GM19372 (cell line): ENCODE data around the gene GKN1.

Source experiments
- ATAC-seq: cut with Tn5 transposase; IDR thresholded peaks from one replicate; pipeline ENCODE4 v1.9.1; 2021; ENCODE audit warnings: mild to moderate bottlenecking, low read depth, moderate library complexity; ENCODE audit not compliant: unreplicated experiment

GKN1 gene

GRCh38 chr2:68974251-68974650 is at the start of gene GKN1:
GKN1 (plus strand) TSS chr2:68974636; CDS start chr2:68974678, 42 bp downstream.
- no peak for ATAC-seq

- no peak for ATAC-seq
Observed at GRCh38 chr2:68925295-68925896, 49.0 kb upstream of the GKN1 start.

- no peak for ATAC-seq
Observed at GRCh38 chr2:68926796-68927195, 47.6 kb upstream of the GKN1 start.

GRCh38 chr2:68931149-68931711 is 43.2 kb upstream of the GKN1 start:
- no peak for ATAC-seq

- ATAC-seq = no peak
Observed at GRCh38 chr2:68931799-68932198, 42.6 kb upstream of the GKN1 start.

GRCh38 chr2:68932402-68932801 is 42.0 kb upstream of the GKN1 start:
- no peak for ATAC-seq

- ATAC-seq = no peak
Observed at GRCh38 chr2:68934021-68934420, 40.4 kb upstream of the GKN1 start.

GRCh38 chr2:68935471-68935870 is 39.0 kb upstream of the GKN1 start:
- ATAC-seq = no peak

- no peak for ATAC-seq
Observed at GRCh38 chr2:68936427-68936826, 38.0 kb upstream of the GKN1 start.

GRCh38 chr2:68936889-68937288 is 37.5 kb upstream of the GKN1 start:
- ATAC-seq = no peak

- no peak for ATAC-seq
Observed at GRCh38 chr2:68937346-68938055, 36.9 kb upstream of the GKN1 start.

- no peak for ATAC-seq
Observed at GRCh38 chr2:68938938-68939337, 35.5 kb upstream of the GKN1 start.

GRCh38 chr2:68939962-68940361 is 34.5 kb upstream of the GKN1 start:
- no peak for ATAC-seq

GRCh38 chr2:68940369-68940768 is 34.1 kb upstream of the GKN1 start:
- ATAC-seq = no peak

- no peak for ATAC-seq
Observed at GRCh38 chr2:68942827-68943226, 31.6 kb upstream of the GKN1 start.

GRCh38 chr2:68943581-68944568 is 30.6 kb upstream of the GKN1 start:
- no peak for ATAC-seq

GRCh38 chr2:68946117-68946516 is 28.3 kb upstream of the GKN1 start:
- ATAC-seq = no peak

- no peak for ATAC-seq
Observed at GRCh38 chr2:68948710-68949109, 25.7 kb upstream of the GKN1 start.

GRCh38 chr2:68951899-68952298 is 22.5 kb upstream of the GKN1 start:
- no peak for ATAC-seq

- no peak for ATAC-seq
Observed at GRCh38 chr2:68952887-68953521, 21.4 kb upstream of the GKN1 start, which contains the start of gene GKN2. GKN2 (minus strand) TSS chr2:68952893; CDS start chr2:68952861, 32 bp downstream.
